Esophagus muscularis mucosa (tissue), 4 donors: ENCODE data around the gene UBE2E3.

Source experiments
- CTCF ChIP-seq, 3 experiments: fragments of 200-600 bp in 2 of 3; fragments of 450-650 bp in 1 of 3; sonication (generic) in 2 of 3; IDR thresholded peaks; one replicate each; pipeline ENCODE4 v1.5.1; 2017 to 2019; ENCODE audit warnings: antibody characterized with exemption in 3 of 3, mild to moderate bottlenecking in 2 of 3, moderate library complexity in 1 of 3
- EP300 ChIP-seq: sonication (generic); formaldehyde crosslinking; IDR thresholded peaks from one replicate; pipeline ENCODE4 v1.6.1; 2017; ENCODE audit warnings: antibody characterized with exemption
- POLR2A ChIP-seq: fragments of 450-650 bp; IDR thresholded peaks from one replicate; pipeline ENCODE4 v1.6.1; 2017; ENCODE audit warnings: antibody characterized with exemption, moderate library complexity, mild to moderate bottlenecking, low read depth
- POLR2AphosphoS5 ChIP-seq, 2 donors: sonication (generic); formaldehyde crosslinking; IDR thresholded peaks; one replicate each; pipeline ENCODE4 v1.6.1; 2017; ENCODE audit warnings: antibody characterized with exemption in 2 of 2

DNA sequence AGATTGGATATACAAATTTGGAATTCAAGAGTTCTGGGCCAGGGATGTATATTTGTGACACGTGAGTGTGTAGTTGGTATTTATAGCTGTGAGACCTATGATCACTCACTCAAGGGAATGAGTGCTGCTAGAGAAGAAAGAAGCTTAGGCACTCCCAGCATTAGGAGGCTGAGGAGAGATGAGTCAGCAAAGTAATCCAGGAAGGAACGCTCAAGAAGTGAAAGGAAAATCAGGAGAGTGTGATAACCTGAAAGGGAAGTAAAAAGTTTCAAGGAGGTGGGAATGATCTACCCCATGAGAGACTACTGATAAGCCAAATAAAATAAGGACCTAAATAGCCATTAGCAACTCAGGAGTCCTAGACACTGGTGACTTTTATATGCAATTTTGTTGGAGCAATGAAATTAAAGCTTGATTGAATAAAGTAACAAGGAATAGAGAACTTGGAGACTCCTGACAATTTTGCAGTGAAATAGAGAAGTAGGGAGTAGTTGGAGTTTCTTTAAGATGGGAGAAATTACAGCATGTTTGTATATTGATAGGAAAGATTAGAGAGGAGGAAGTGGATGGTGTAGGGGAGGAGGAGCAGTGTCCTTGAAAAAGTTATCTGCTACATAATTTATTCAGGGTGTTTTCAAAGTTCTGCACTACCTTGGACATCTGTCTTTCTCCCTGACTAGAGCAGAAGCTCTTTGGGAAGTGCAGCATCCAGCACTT lies 89.9 kb downstream of the UBE2E3 start:
- TF ChIP-seq POLR2AphosphoS5 (IDR thresholded peaks at IDR 0.05) (no peak), CTCF (IDR thresholded peaks at IDR 0.05) (no peak), POLR2A (no peak), EP300 (no peak)
